GM12878 (cell line): Measurements from ENCODE around the gene ADAMTS17. TPM values are rescaled to one million over a fixed set of nuclear protein-coding genes. Genes with fewer than 3 reads are reported as not detected.

Source experiments
- ATAC-seq: fragments of 200-7000 bp; cut with Tn5 transposase; 3 replicates; pipeline ENCODE4 v1.9.1; 2020; ENCODE audit warnings: mild to moderate bottlenecking, moderate library complexity
- BruUV-seq: library from RNA; stranded (reverse); fragments of 400-500 nt; replicated peaks from 2 replicates; lab custom pipeline; 2021; lab: Mats Ljungman, UMichigan
- CTCF ChIA-PET: fragments of 300-600 bp; sonication (Branson Sonifier 250); formaldehyde crosslinking; extraction: SDS; loops from one replicate; lab custom pipeline; 2021; ENCODE audit warnings: inconsistent platforms; lab: Yijun Ruan, JAX
- POLR2A ChIA-PET: fragments of 350-600 bp; formaldehyde crosslinking; extraction: SDS; loops from one replicate; lab custom pipeline; 2021; ENCODE audit warnings: inconsistent platforms; lab: Charles Lee
- RAD21 ChIA-PET: fragments of 300-600 bp; sonication (Branson Sonifier 250); formaldehyde crosslinking; loops from one replicate; lab custom pipeline; 2023; ENCODE audit warnings: antibody characterized with exemption; ENCODE audit not compliant: unreplicated experiment; lab: Charles Lee
- SMC1A ChIA-PET: fragments of 300-600 bp; sonication (Branson Sonifier 250); formaldehyde crosslinking; loops from one replicate; lab custom pipeline; 2023; ENCODE audit not compliant: unreplicated experiment, uncharacterized antibody; lab: Charles Lee
- DNase-seq: peaks from one replicate; pipeline ENCODE4 v3.0.0-alpha.2; 2011; ENCODE audit warnings: low read depth, low spot score
- FAIRE-seq: peaks from 3 replicates; lab custom pipeline; 2011; peaks lifted over from hg19 to GRCh38; lab: Jason Lieb, UNC
- H2AFZ ChIP-seq: 2 replicates; pipeline ENCODE4 v1.6.0; 2011; ENCODE audit warnings: low read depth, low read length, control low read depth; ENCODE audit not compliant: control insufficient read depth
- H3K27ac ChIP-seq: 2 replicates; pipeline ENCODE4 v1.5.1; 2011; ENCODE audit warnings: control low read depth; ENCODE audit not compliant: control insufficient read depth, insufficient read depth
- H3K27me3 ChIP-seq, 2 experiments: replicated peaks in 1 of 2; 2 replicates each; pipeline versions ENCODE4 v1.6.0 to v1.6.1; 2011; ENCODE audit warnings: low read length in 1 of 2; ENCODE audit not compliant: control insufficient read depth in 2 of 2, insufficient read depth in 2 of 2
- H3K36me3 ChIP-seq, 2 experiments: 2 replicates each; pipeline ENCODE4 v1.5.1; 2011; ENCODE audit warnings: low read length in 1 of 2; ENCODE audit not compliant: control insufficient read depth in 2 of 2, insufficient read depth in 2 of 2
- H3K4me1 ChIP-seq: 2 replicates; pipeline ENCODE4 v1.6.1; 2011; ENCODE audit warnings: mild to moderate bottlenecking, low read length, moderate library complexity, mixed read lengths; ENCODE audit not compliant: control insufficient read depth, insufficient read depth
- H3K4me2 ChIP-seq: 2 replicates; pipeline ENCODE4 v1.6.0; 2011; ENCODE audit warnings: control low read depth; ENCODE audit not compliant: control insufficient read depth, insufficient read depth
- H3K4me3 ChIP-seq: fragments of 200-600 bp; sonication (generic); 2 replicates; pipeline ENCODE4 v1.5.1; 2016
- H3K79me2 ChIP-seq: 2 replicates; pipeline ENCODE4 v1.6.0; 2011; ENCODE audit warnings: low read length; ENCODE audit not compliant: control insufficient read depth, insufficient read depth
- H3K9ac ChIP-seq: 2 replicates; pipeline ENCODE4 v1.8.0; 2011; ENCODE audit warnings: low read length, control low read depth, mixed read lengths; ENCODE audit not compliant: control insufficient read depth, insufficient read depth
- H3K9me3 ChIP-seq: replicated peaks from 3 replicates; pipeline ENCODE4 v1.5.1; 2011; ENCODE audit warnings: mild to moderate bottlenecking, low read length; ENCODE audit not compliant: control insufficient read depth, insufficient read depth
- H4K20me1 ChIP-seq: 2 replicates; pipeline ENCODE4 v1.6.0; 2011; ENCODE audit not compliant: control insufficient read depth, insufficient read depth
- HDGF ChIP-seq: fragments of 450-650 bp; IDR thresholded peaks from 2 replicates; pipeline ENCODE4 v1.6.1; 2016; ENCODE audit warnings: antibody characterized with exemption
- MTA2 ChIP-seq: fragments of 450-650 bp; IDR thresholded peaks from 2 replicates; pipeline ENCODE4 v1.6.1; 2016; ENCODE audit warnings: low read depth, mild to moderate bottlenecking, moderate library complexity
- NR2F1 ChIP-seq: fragments of 450-650 bp; conservative IDR thresholded peaks from 2 replicates; pipeline ENCODE4 v1.6.1; 2017; ENCODE audit warnings: mild to moderate bottlenecking
- SUPT20H ChIP-seq: IDR thresholded peaks from 2 replicates; pipeline ENCODE4 v1.6.1; 2011; ENCODE audit warnings: low read depth, mild to moderate bottlenecking, low read length, moderate library complexity, borderline replicate concordance; ENCODE audit not compliant: control insufficient read depth
- TAF1 ChIP-seq: IDR thresholded peaks from 2 replicates; pipeline ENCODE4 v1.6.1; 2011; ENCODE audit warnings: mild to moderate bottlenecking, low read depth, low read length, borderline replicate concordance
- WGBS: methylation state at CpG from one replicate; pipeline ENCODE4 v1.1.6; 2016; ENCODE audit warnings: low lambda C conversion rate; ENCODE audit not compliant: insufficient replicate concordance, insufficient coverage; ENCODE audit errors: missing lambda C conversion rate; 5-methylcytosine and 5-hydroxymethylcytosine counted together
- in situ Hi-C: fragments of 300-500 bp; cut with MboI; formaldehyde crosslinking; loops from 9 replicates; pipeline ENCODE4 v1.14.3; 2018; ENCODE audit warnings: mixed read lengths
- intact Hi-C: fragments of 100-400 bp; cut with micrococcal nuclease; formaldehyde crosslinking; loops from one replicate; pipeline ENCODE4 v1.14.2; 2022; ENCODE audit not compliant: unreplicated experiment
- polyA plus RNA-seq, 11 experiments: library from polyadenylated mRNA; depleted of rRNA in 4 of 11; unstranded in 6 of 11; stranded (reverse) in 5 of 11; fragments of >200 nt; fragmentation: Nextera tagmentation in 4 of 11; fragmentation: Illumina TruSeq in 1 of 11; extraction: Ambion mirVana in 4 of 11; extraction: Trizol in 1 of 11; gene quantifications; 1 replicate in 1 of 11; 2 replicates in 10 of 11; pipeline versions ENCODE4 v1.2.1 to v1.2.3, GENCODE V29; 2011 to 2016; ENCODE audit warnings: inconsistent platforms in 2 of 11, missing spikeins in 2 of 11, low read depth in 1 of 11
- total RNA-seq, 4 experiments: library from RNA; depleted of rRNA in 3 of 4; stranded (reverse); fragments of >200 nt in 3 of 4; fragmentation: Illumina TruSeq in 1 of 4; extraction: Trizol in 1 of 4; gene quantifications; 2 replicates each; pipeline versions ENCODE4 v1.2.1 to v1.2.3, GENCODE V29; 2013 to 2021
- TF ChIP-seq, protein P1 (sequence below): fragments of 450-650 bp; formaldehyde crosslinking; IDR thresholded peaks from 2 replicates; pipeline ENCODE4 v1.4.0; 2022; ENCODE audit warnings: mild to moderate bottlenecking, moderate library complexity
- TF ChIP-seq, protein P2 (sequence below): fragments of 450-650 bp; IDR thresholded peaks from 2 replicates; pipeline ENCODE4 v1.6.1; 2017; ENCODE audit warnings: mild to moderate bottlenecking
- TF ChIP-seq, protein P3 (sequence below): fragments of 450-650 bp; formaldehyde crosslinking; IDR thresholded peaks from 2 replicates; pipeline ENCODE4 v1.5.0; 2022; ENCODE audit warnings: mild to moderate bottlenecking, missing genetic modification characterization

The ADAMTS17 gene
- total and polyA plus RNA-seq, 10 of the 15 experiments (the other 5 are each of a cell fraction or from before 2014, with no cell fraction given), result 0.04 to 0.50 (median 0.10) TPM; not detected in 4

DNA sequence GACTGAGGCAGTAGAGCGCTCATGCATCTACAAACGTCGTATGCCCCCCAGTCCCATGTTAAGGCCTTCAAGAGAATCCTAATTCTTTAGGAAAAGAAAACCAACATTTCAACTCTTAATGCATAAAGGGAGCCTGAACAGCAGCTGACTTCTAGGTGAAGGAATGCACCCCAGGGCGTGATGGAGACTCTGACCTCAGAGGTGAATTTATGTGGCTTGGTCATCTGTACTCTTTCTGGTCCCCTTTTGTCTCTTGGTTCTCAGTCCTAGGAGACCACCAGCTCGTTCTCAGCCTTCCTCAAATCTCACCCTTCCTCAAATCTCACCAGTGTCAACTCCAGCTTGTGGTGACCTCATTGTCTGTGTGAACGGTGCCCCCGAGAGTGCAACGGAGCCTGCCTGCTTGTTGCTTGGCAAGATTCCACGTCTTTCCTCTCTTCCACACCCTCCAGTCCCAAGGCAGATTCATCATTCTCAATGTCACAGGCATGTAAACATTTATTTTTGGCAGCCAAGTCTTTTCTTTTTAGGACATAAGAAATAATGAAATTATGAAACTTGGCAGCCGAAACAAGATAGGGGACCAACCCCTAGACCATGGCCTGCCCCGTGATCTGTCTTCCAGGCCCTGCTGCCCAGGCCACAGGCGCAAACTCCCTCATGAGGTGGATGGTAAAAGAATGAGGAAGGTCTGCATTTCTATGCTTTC, 166.2 kb downstream of the ADAMTS17 start:
- no peak for ATAC-seq
- ChIA-PET SMC1A (no interaction called here), POLR2A (no interaction called here), CTCF (no interaction called here), RAD21 (no interaction called here)
- Histone ChIP-seq H3K36me3 (no peaks in the 10 kb centered on the region), H3K9ac (no peak overlapping the region), H3K4me1 (peaks cover 11% of the 10 kb centered on the region), H3K4me2 (no peak overlapping the region), H4K20me1 (no peaks in the 10 kb centered on the region), H3K27me3 (no peaks in the 10 kb centered on the region), H3K4me3 (no peak overlapping the region), H2AFZ (no peak overlapping the region), H3K79me2 (no peaks in the 10 kb centered on the region), H3K27ac (no peak overlapping the region), H3K9me3 (peaks cover 26% of the 10 kb centered on the region)
- intact Hi-C loops, result no loop called here
- BruUV-seq, result no TSS peak
- no peak for FAIRE-seq
- TF ChIP-seq, protein P1, sequence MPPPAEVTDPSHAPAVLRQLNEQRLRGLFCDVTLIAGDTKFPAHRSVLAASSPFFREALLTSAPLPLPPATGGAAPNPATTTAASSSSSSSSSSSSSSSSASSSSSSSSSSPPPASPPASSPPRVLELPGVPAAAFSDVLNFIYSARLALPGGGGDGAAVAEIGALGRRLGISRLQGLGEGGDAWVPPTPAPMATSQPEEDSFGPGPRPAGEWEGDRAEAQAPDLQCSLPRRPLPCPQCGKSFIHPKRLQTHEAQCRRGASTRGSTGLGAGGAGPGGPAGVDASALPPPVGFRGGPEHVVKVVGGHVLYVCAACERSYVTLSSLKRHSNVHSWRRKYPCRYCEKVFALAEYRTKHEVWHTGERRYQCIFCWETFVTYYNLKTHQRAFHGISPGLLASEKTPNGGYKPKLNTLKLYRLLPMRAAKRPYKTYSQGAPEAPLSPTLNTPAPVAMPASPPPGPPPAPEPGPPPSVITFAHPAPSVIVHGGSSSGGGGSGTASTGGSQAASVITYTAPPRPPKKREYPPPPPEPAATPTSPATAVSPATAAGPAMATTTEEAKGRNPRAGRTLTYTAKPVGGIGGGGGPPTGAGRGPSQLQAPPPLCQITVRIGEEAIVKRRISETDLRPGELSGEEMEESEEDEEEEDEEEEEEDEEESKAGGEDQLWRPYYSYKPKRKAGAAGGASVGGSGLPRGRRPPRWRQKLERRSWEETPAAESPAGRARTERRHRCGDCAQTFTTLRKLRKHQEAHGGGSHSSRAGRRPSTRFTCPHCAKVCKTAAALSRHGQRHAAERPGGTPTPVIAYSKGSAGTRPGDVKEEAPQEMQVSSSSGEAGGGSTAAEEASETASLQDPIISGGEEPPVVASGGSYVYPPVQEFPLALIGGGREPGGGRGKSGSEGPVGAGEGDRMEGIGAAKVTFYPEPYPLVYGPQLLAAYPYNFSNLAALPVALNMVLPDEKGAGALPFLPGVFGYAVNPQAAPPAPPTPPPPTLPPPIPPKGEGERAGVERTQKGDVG (CRISPR knock-in tag), result no peak
- in situ Hi-C loops, result no loop called here
- DNase-seq, result no peak
- 43% methylated on average over 12 of the region's 12 CpGs for WGBS

DNA sequence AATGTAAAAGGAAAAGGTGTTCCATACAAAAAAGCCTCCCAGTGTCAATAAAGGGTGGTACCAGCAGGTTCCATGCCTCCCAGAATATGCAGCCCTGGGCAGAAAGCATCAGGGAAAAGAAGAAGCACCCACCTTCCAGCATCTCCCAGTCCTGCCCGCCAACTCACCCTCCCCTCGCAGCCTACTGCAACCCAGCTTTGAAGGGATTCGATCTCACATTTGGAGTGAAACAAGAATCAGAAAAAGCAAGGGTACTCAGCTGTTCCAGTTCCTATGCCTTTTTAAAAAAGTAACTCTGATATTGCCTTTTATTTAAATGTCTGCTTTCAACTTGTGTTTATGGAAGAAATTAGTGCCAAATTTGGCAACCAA, 166.9 kb downstream of the ADAMTS17 start:
- Histone ChIP-seq H3K9me3 (peaks cover 26% of the 10 kb centered on the region), H3K4me1 (peaks cover 12% of the 10 kb centered on the region), H3K27me3 (no peaks in the 10 kb centered on the region), H3K36me3 (no peaks in the 10 kb centered on the region), H2AFZ (no peak overlapping the region), H3K27ac (no peak overlapping the region), H3K79me2 (no peaks in the 10 kb centered on the region), H3K9ac (no peak overlapping the region), H4K20me1 (no peaks in the 10 kb centered on the region), H3K4me3 (no peak overlapping the region), H3K4me2 (no peak overlapping the region)
- intact Hi-C loops, result no loop called here
- RAD21 ChIA-PET, result no interaction called here
- no TSS peak for BruUV-seq
- SMC1A ChIA-PET, result no interaction called here
- FAIRE-seq, result no peak
- CTCF ChIA-PET, result no interaction called here
- POLR2A ChIA-PET, result no interaction called here
- WGBS, result 44% methylated on average over 3 of the region's 3 CpGs
- no peak for DNase-seq
- in situ Hi-C loops, result no loop called here
- ATAC-seq, result no peak
- no peak for TF ChIP-seq MTA2
- TF ChIP-seq, protein P2, sequence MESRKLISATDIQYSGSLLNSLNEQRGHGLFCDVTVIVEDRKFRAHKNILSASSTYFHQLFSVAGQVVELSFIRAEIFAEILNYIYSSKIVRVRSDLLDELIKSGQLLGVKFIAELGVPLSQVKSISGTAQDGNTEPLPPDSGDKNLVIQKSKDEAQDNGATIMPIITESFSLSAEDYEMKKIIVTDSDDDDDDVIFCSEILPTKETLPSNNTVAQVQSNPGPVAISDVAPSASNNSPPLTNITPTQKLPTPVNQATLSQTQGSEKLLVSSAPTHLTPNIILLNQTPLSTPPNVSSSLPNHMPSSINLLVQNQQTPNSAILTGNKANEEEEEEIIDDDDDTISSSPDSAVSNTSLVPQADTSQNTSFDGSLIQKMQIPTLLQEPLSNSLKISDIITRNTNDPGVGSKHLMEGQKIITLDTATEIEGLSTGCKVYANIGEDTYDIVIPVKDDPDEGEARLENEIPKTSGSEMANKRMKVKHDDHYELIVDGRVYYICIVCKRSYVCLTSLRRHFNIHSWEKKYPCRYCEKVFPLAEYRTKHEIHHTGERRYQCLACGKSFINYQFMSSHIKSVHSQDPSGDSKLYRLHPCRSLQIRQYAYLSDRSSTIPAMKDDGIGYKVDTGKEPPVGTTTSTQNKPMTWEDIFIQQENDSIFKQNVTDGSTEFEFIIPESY, result no peak
- no peak for TF ChIP-seq HDGF
- no peak for TF ChIP-seq TAF1
- TF ChIP-seq, protein P3, sequence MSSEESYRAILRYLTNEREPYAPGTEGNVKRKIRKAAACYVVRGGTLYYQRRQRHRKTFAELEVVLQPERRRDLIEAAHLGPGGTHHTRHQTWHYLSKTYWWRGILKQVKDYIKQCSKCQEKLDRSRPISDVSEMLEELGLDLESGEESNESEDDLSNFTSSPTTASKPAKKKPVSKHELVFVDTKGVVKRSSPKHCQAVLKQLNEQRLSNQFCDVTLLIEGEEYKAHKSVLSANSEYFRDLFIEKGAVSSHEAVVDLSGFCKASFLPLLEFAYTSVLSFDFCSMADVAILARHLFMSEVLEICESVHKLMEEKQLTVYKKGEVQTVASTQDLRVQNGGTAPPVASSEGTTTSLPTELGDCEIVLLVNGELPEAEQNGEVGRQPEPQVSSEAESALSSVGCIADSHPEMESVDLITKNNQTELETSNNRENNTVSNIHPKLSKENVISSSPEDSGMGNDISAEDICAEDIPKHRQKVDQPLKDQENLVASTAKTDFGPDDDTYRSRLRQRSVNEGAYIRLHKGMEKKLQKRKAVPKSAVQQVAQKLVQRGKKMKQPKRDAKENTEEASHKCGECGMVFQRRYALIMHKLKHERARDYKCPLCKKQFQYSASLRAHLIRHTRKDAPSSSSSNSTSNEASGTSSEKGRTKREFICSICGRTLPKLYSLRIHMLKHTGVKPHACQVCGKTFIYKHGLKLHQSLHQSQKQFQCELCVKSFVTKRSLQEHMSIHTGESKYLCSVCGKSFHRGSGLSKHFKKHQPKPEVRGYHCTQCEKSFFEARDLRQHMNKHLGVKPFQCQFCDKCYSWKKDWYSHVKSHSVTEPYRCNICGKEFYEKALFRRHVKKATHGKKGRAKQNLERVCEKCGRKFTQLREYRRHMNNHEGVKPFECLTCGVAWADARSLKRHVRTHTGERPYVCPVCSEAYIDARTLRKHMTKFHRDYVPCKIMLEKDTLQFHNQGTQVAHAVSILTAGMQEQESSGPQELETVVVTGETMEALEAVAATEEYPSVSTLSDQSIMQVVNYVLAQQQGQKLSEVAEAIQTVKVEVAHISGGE (CRISPR knock-in tag), result no peak
- no peak for TF ChIP-seq NR2F1
- TF ChIP-seq SUPT20H, result no peak
